ENCODE data around the gene ZNF526. TPM values are rescaled to one million over a fixed set of nuclear protein-coding genes. Genes with fewer than 3 reads are reported as not detected.

Gene ZNF526
- total RNA-seq, 2 experiments from 2014 or later = 21.5 to 21.7 TPM

GRCh38 chr19:42245231-42245630, 25.1 kb downstream of the ZNF526 start:
- Mint-ChIP-seq H3K9me3 (no peaks in the 10 kb centered on the region), H3K27me3 (no peaks in the 10 kb centered on the region), H3K27ac (peak overlapping the region; percentile 90), H3K36me3 (ENCODE audit: low read depth) (peaks cover 5% of the 10 kb centered on the region), H3K4me3 (peak overlapping the region; percentile 83), H3K4me1 (peaks cover 45% of the 10 kb centered on the region)
- POLR2A ChIA-PET = interaction anchor here (1.3 to 8.3 kb wide), 8 partner anchors 8 to 113 kb away, joined by 4 to 106 read pairs (median 15); partner anchors contain the start of genes CIC, ERF and POU2F2
- CTCF ChIA-PET = interaction anchor here (0.6 to 6.6 kb wide), 11 partner anchors 8 to 210 kb away, joined by 3 to 64 read pairs (median 3); partner anchors contain the start of genes POU2F2 and ZNF526
- DNase-seq = no peak

- POLR2A ChIA-PET = interaction anchor here (0.7 to 8.3 kb wide), 5 partner anchors 9 to 45 kb away, joined by 3 to 106 read pairs (median 3); partner anchors contain the start of gene ERF
- Mint-ChIP-seq H3K4me3 (no peak overlapping the region), H3K27me3 (no peaks in the 10 kb centered on the region), H3K36me3 (ENCODE audit: low read depth) (no peaks in the 10 kb centered on the region), H3K27ac (peak overlapping the region; percentile 16), H3K4me1 (peaks cover 43% of the 10 kb centered on the region), H3K9me3 (no peaks in the 10 kb centered on the region)
- DNase-seq = no peak
- CTCF ChIA-PET = interaction anchor here (0.9 to 6.6 kb wide), 8 partner anchors 24 to 174 kb away, joined by 3 to 64 read pairs (median 6); partner anchors contain the start of genes POU2F2 and ZNF526
Measured at GRCh38 chr19:42246143-42246921, 26.2 kb downstream of the ZNF526 start.

- no peak overlapping the region for H3K4me3 Mint-ChIP-seq
- H3K36me3 Mint-ChIP-seq (ENCODE audit: low read depth) = no peaks in the 10 kb centered on the region
- H3K9me3 Mint-ChIP-seq = no peaks in the 10 kb centered on the region
- peak overlapping the region; percentile 45 for H3K27ac Mint-ChIP-seq
- no peak for DNase-seq
- H3K4me1 Mint-ChIP-seq = peaks cover 46% of the 10 kb centered on the region
- POLR2A ChIA-PET = interaction anchor here (0.7 to 8.3 kb wide), 6 partner anchors 8 to 53 kb away, joined by 3 to 106 read pairs (median 3); partner anchors contain the start of gene ERF
- CTCF ChIA-PET = interaction anchor here (1.2 to 5.9 kb wide), 4 partner anchors 23 to 115 kb away, joined by 4 to 39 read pairs (median 6); partner anchors contain the start of genes POU2F2 and ZNF526
- no peaks in the 10 kb centered on the region for H3K27me3 Mint-ChIP-seq
Measured at GRCh38 chr19:42246922-42247639, 27.0 kb downstream of the ZNF526 start.

GRCh38 chr19:42247640-42248199, 27.6 kb downstream of the ZNF526 start:
- CTCF ChIA-PET = interaction anchor here (1.5 kb wide), 1 partner anchor 32 kb away, joined by 7 read pairs; no protein-coding TSS in a partner anchor
- H3K9me3 Mint-ChIP-seq = no peaks in the 10 kb centered on the region
- H3K4me1 Mint-ChIP-seq = peaks cover 50% of the 10 kb centered on the region
- DNase-seq = no peak
- no peaks in the 10 kb centered on the region for H3K27me3 Mint-ChIP-seq
- no peak overlapping the region for H3K4me3 Mint-ChIP-seq
- POLR2A ChIA-PET = interaction anchor here (0.8 to 8.3 kb wide), 4 partner anchors 8 to 52 kb away, joined by 3 to 106 read pairs (median 3); partner anchors contain the start of gene ERF
- H3K27ac Mint-ChIP-seq = no peak overlapping the region
- no peaks in the 10 kb centered on the region for H3K36me3 Mint-ChIP-seq (ENCODE audit: low read depth)

GRCh38 chr19:42248270-42249148, 28.4 kb downstream of the ZNF526 start:
- Mint-ChIP-seq H3K27ac (no peak overlapping the region), H3K36me3 (ENCODE audit: low read depth) (peaks cover 4% of the 10 kb centered on the region), H3K4me1 (peaks cover 51% of the 10 kb centered on the region), H3K27me3 (no peaks in the 10 kb centered on the region), H3K9me3 (no peaks in the 10 kb centered on the region), H3K4me3 (no peak overlapping the region)
- ChIA-PET POLR2A (interaction anchor here (8.3 kb wide), 1 partner anchor 30 kb away, joined by 106 read pairs; no protein-coding TSS in a partner anchor), CTCF (interaction anchor here (1.5 kb wide), 1 partner anchor 31 kb away, joined by 7 read pairs; no protein-coding TSS in a partner anchor)
- DNase-seq = no peak

GRCh38 chr19:42249149-42249750, 29.1 kb downstream of the ZNF526 start:
- H3K4me1 Mint-ChIP-seq = peaks cover 50% of the 10 kb centered on the region
- ChIA-PET POLR2A (no interaction called here), CTCF (no interaction called here)
- H3K9me3 Mint-ChIP-seq = no peaks in the 10 kb centered on the region
- H3K27ac Mint-ChIP-seq = no peak overlapping the region
- DNase-seq = no peak
- H3K27me3 Mint-ChIP-seq = no peaks in the 10 kb centered on the region
- H3K4me3 Mint-ChIP-seq = no peak overlapping the region
- H3K36me3 Mint-ChIP-seq (ENCODE audit: low read depth) = peaks cover 4% of the 10 kb centered on the region

GRCh38 chr19:42249769-42250168, 29.7 kb downstream of the ZNF526 start:
- peak overlapping the region; percentile 54 for H3K27ac Mint-ChIP-seq
- H3K4me3 Mint-ChIP-seq = no peak overlapping the region
- no peak for DNase-seq
- ChIA-PET POLR2A (interaction anchor here (1.0 to 1.4 kb wide), 2 partner anchors 29 to 51 kb away, joined by 3 to 5 read pairs; no protein-coding TSS in a partner anchor), CTCF (interaction anchor here (2.8 kb wide), 1 partner anchor 30 kb away, joined by 11 read pairs; no protein-coding TSS in a partner anchor)
- H3K36me3 Mint-ChIP-seq (ENCODE audit: low read depth) = peaks cover 4% of the 10 kb centered on the region
- H3K4me1 Mint-ChIP-seq = peaks cover 46% of the 10 kb centered on the region
- no peaks in the 10 kb centered on the region for H3K27me3 Mint-ChIP-seq
- no peaks in the 10 kb centered on the region for H3K9me3 Mint-ChIP-seq

- no peak overlapping the region for H3K4me3 Mint-ChIP-seq
- H3K27me3 Mint-ChIP-seq = no peaks in the 10 kb centered on the region
- POLR2A ChIA-PET = interaction anchor here (0.8 to 3.3 kb wide), 6 partner anchors 17 to 51 kb away, joined by 3 to 22 read pairs (median 4); partner anchors contain the start of genes CIC and DEDD2
- CTCF ChIA-PET = interaction anchor here (2.8 kb wide), 1 partner anchor 29 kb away, joined by 11 read pairs; no protein-coding TSS in a partner anchor
- DNase-seq = no peak
- H3K36me3 Mint-ChIP-seq (ENCODE audit: low read depth) = peaks cover 4% of the 10 kb centered on the region
- peak overlapping the region; percentile 6 for H3K27ac Mint-ChIP-seq
- H3K4me1 Mint-ChIP-seq = peaks cover 41% of the 10 kb centered on the region
- no peaks in the 10 kb centered on the region for H3K9me3 Mint-ChIP-seq
Measured at GRCh38 chr19:42250183-42250665, 30.1 kb downstream of the ZNF526 start.

GRCh38 chr19:42250666-42251531, 30.8 kb downstream of the ZNF526 start:
- peaks cover 2% of the 10 kb centered on the region for H3K27me3 Mint-ChIP-seq
- H3K4me1 Mint-ChIP-seq = peaks cover 38% of the 10 kb centered on the region
- ChIA-PET POLR2A (interaction anchor here (0.7 to 3.3 kb wide), 8 partner anchors 9 to 52 kb away, joined by 3 to 22 read pairs (median 4); partner anchors contain the start of genes CIC, DEDD2 and GSK3A), CTCF (interaction anchor here (0.7 to 2.8 kb wide), 2 partner anchors 20 to 29 kb away, joined by 3 to 11 read pairs; no protein-coding TSS in a partner anchor)
- DNase-seq = no peak
- H3K36me3 Mint-ChIP-seq (ENCODE audit: low read depth) = peaks cover 4% of the 10 kb centered on the region
- peak overlapping the region; percentile 44 for H3K27ac Mint-ChIP-seq
- no peak overlapping the region for H3K4me3 Mint-ChIP-seq
- no peaks in the 10 kb centered on the region for H3K9me3 Mint-ChIP-seq

GRCh38 chr19:42251572-42252358, 31.7 kb downstream of the ZNF526 start:
- Mint-ChIP-seq H3K4me3 (peak overlapping the region; percentile 80), H3K4me1 (peaks cover 38% of the 10 kb centered on the region), H3K27me3 (peaks cover 8% of the 10 kb centered on the region), H3K27ac (peak overlapping the region; percentile 65), H3K36me3 (ENCODE audit: low read depth) (peaks cover 4% of the 10 kb centered on the region), H3K9me3 (no peaks in the 10 kb centered on the region)
- ChIA-PET CTCF (interaction anchor here (0.7 to 2.8 kb wide), 3 partner anchors 8 to 28 kb away, joined by 3 to 11 read pairs (median 4); no protein-coding TSS in a partner anchor), POLR2A (interaction anchor here (0.7 to 3.3 kb wide), 7 partner anchors 8 to 52 kb away, joined by 3 to 22 read pairs (median 4); partner anchors contain the start of genes CIC and GSK3A)
- DNase-seq = no peak
